Nephron (organoid): ENCODE results near the gene AFAP1.

Experiments
- H3K27ac Mint-ChIP-seq, 3 experiments: 2 replicates each; pipeline ENCODE4 v1.8.0; 2020; ENCODE audit warnings: mixed read lengths in 3 of 3, mild to moderate bottlenecking in 2 of 3, moderate library complexity in 1 of 3
- H3K27me3 Mint-ChIP-seq: 2 replicates; pipeline ENCODE4 v1.8.0; 2021; ENCODE audit warnings: low read depth, mild to moderate bottlenecking, moderate library complexity, mixed read lengths
- H3K36me3 Mint-ChIP-seq: 2 replicates; pipeline ENCODE4 v1.8.0; 2020; ENCODE audit warnings: low read depth, mixed read lengths
- H3K4me1 Mint-ChIP-seq: 2 replicates; pipeline ENCODE4 v1.8.0; 2020; ENCODE audit warnings: mixed read lengths
- H3K4me3 Mint-ChIP-seq, 3 experiments: 2 replicates each; pipeline ENCODE4 v1.8.0; 2020; ENCODE audit warnings: mild to moderate bottlenecking in 3 of 3, mixed read lengths in 3 of 3, moderate library complexity in 2 of 3
- H3K9me3 Mint-ChIP-seq: 2 replicates; pipeline ENCODE4 v1.8.0; 2020; ENCODE audit warnings: mixed read lengths
- TF ChIP-seq, protein P1 (sequence below), 3 experiments: fragments of 200-600 bp; sonication (generic); IDR thresholded peaks; one replicate each; pipeline ENCODE4 v1.5.0; 2021; ENCODE audit warnings: antibody characterized with exemption in 3 of 3; ENCODE audit not compliant: unreplicated experiment in 3 of 3

Gene AFAP1

DNA sequence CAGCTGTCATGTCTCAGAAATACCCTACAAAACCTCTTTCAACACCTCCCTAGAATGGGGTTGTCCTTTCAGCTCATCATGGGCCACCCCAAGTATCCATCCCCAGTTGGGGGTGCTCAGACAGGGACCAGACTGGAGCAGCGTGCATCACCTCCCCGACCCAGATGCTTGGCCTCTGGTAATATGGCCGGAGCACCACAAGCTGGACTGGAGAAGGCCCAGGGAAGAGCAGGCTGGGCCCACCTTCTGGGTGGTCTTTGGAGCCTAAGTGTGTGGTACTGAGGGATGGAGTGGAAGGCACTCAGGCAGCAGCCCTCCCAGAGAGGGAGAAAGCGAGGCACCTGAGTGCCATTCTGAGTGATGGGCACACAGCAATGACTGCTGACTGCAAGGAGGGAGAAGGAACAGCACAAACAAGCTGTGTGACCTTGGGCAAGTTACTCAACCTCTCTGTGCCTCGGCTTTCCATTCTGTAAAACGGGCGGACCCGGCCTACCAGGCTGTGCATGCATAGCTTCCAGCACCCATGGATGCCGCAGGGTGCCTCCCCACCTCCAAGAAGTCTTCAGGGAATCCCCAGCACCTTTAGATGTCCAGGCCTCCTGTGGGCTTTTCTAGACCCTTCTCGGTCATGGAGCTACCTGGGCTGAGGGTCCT, 228.2 kb downstream of the AFAP1 start:
- TF ChIP-seq, protein P1, sequence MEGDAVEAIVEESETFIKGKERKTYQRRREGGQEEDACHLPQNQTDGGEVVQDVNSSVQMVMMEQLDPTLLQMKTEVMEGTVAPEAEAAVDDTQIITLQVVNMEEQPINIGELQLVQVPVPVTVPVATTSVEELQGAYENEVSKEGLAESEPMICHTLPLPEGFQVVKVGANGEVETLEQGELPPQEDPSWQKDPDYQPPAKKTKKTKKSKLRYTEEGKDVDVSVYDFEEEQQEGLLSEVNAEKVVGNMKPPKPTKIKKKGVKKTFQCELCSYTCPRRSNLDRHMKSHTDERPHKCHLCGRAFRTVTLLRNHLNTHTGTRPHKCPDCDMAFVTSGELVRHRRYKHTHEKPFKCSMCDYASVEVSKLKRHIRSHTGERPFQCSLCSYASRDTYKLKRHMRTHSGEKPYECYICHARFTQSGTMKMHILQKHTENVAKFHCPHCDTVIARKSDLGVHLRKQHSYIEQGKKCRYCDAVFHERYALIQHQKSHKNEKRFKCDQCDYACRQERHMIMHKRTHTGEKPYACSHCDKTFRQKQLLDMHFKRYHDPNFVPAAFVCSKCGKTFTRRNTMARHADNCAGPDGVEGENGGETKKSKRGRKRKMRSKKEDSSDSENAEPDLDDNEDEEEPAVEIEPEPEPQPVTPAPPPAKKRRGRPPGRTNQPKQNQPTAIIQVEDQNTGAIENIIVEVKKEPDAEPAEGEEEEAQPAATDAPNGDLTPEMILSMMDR (IDR thresholded peaks at IDR 0.05; ENCODE audit: unreplicated experiment in 3 of 3) = no peak
- Mint-ChIP-seq H3K9me3 (peaks cover 3% of the 10 kb centered on the region), H3K36me3 (peaks cover 16% of the 10 kb centered on the region), H3K27ac (no peak overlapping the region), H3K27me3 (peaks cover 10% of the 10 kb centered on the region), H3K4me1 (peaks cover 21% of the 10 kb centered on the region), H3K4me3 (no peak overlapping the region)

DNA sequence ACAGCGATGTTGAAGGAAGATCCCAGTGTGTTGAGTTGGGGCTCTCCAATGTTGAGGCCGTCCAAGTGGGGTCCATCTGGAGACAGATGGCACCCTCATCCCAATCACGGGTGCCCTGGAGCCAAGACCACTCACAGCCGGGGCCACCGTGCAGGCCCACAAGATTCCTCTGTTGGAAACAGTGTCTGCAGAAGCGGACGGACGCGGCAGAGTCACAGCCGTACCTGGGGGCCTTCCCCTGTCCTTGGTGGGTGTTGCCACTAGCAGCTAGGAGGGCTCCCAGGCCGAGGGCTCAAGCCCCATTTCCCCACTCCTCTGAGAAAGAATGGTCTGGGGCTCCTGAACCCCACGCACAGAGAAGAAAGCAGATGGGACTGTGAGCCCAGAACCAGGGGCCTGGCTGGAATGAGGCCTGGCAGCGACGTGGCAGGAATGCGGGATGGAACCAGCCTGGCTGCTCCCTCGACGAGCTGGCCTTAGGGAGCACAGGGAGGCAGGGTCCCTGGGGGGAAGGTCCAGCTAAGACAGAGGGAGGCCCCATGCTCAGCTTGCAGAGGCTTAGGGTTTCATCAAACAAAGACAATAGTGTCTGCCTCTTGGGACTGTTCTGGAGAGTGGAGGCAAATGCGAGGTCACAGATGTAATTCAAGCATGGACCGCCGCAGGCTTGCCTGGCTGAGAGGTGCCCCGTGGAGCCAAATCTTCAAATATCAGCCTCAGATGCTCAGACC, 228.9 kb downstream of the AFAP1 start:
- peaks cover 13% of the 10 kb centered on the region for H3K36me3 Mint-ChIP-seq
- peak overlapping the region in 1 of 3 experiments; percentile 19 for H3K27ac Mint-ChIP-seq
- TF ChIP-seq, protein P1 (IDR thresholded peaks at IDR 0.05; ENCODE audit: unreplicated experiment in 3 of 3) = no peak
- H3K9me3 Mint-ChIP-seq = peaks cover 3% of the 10 kb centered on the region
- peaks cover 10% of the 10 kb centered on the region for H3K27me3 Mint-ChIP-seq
- H3K4me1 Mint-ChIP-seq = peaks cover 21% of the 10 kb centered on the region
- no peak overlapping the region for H3K4me3 Mint-ChIP-seq

DNA sequence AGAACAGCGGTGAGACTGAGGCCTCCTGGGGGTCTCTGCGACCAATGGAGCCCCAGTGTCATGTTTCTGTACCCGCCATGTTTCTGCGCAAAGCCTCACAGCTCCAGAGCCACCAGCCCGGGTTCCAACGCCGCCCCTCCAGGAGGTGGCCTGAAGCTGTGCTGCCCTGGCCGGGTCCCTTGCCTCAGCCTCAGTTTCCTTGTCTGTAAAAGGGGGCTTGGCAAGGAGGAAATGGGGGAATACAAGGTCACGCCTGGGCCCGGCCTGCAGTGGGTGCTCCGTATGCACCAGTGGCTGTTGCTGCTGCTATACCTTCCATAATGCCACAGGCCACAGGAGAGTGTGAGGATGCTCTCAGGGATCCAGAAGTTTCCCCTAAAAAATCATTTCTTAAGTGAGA, 229.5 kb downstream of the AFAP1 start:
- Mint-ChIP-seq H3K27ac (no peak overlapping the region), H3K4me1 (peaks cover 21% of the 10 kb centered on the region), H3K4me3 (no peak overlapping the region), H3K36me3 (peaks cover 11% of the 10 kb centered on the region), H3K9me3 (peaks cover 3% of the 10 kb centered on the region), H3K27me3 (peaks cover 10% of the 10 kb centered on the region)
- TF ChIP-seq, protein P1 (IDR thresholded peaks at IDR 0.05; ENCODE audit: unreplicated experiment in 3 of 3) = no peak

DNA sequence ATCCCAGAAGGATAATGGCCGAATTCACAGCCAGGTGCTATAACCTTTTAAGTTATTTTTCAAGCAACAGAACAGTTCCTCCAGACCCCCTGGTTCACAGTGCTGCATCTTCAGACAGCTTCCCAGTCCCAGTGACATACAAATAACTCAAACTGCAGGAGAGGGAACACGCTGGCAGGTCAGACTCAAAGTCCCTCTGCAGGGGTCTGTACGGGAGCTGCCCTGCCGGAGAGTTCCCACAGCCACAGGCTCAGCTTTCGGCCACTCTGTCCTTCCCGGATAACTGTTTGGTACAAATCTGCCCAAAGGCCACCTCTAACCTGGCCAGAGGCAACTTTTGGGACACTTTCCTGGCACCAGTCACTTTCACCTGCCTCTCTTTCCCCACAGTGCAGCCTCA, 230.2 kb downstream of the AFAP1 start:
- Mint-ChIP-seq H3K27ac (no peak overlapping the region), H3K27me3 (peaks cover 10% of the 10 kb centered on the region), H3K9me3 (no peaks in the 10 kb centered on the region), H3K4me3 (no peak overlapping the region), H3K4me1 (peaks cover 21% of the 10 kb centered on the region), H3K36me3 (peaks cover 5% of the 10 kb centered on the region)
- TF ChIP-seq, protein P1 (IDR thresholded peaks at IDR 0.05; ENCODE audit: unreplicated experiment in 3 of 3) = no peak

DNA sequence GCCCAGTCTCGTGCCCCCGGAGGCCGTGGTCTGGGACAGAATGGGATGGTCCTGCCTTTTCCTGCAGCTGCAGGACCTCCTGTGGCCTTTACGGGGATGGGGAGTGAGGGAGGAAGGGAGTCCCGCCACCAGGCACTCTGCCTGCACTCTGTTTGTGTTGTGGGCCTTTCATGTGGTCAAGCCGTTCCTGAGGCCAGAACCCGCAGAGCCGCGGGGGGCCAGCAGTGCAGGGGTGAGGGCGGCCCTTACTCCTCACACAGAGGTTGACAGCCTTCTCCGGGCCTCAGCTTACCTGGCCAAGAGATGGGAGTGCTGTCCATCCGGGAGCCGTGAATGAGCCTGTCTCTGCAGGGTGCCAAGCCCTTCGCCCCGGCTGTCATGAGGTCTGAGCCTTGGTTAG, 230.7 kb downstream of the AFAP1 start:
- H3K27ac Mint-ChIP-seq = no peak overlapping the region
- no peak overlapping the region for H3K4me3 Mint-ChIP-seq
- peaks cover 21% of the 10 kb centered on the region for H3K4me1 Mint-ChIP-seq
- peaks cover 10% of the 10 kb centered on the region for H3K27me3 Mint-ChIP-seq
- no peaks in the 10 kb centered on the region for H3K9me3 Mint-ChIP-seq
- TF ChIP-seq, protein P1 (IDR thresholded peaks at IDR 0.05; ENCODE audit: unreplicated experiment in 3 of 3) = no peak
- H3K36me3 Mint-ChIP-seq = peaks cover 5% of the 10 kb centered on the region
